Natural killer cell treated with Interleukin-12 subunit alpha and Interleukin-12 subunit beta and Interleukin-15 and Interleukin-18, amount 100 ng/mL, for 72 hours (primary cell): ENCODE measurements around the gene ASTN1. TPM values are rescaled to one million over a fixed set of nuclear protein-coding genes. Genes with fewer than 3 reads are reported as not detected.

Source experiments
- ATAC-seq, 2 donors: fragments of 150-1000 bp; cut with Tn5 transposase in 1 of 2; sonication (Bioruptor Pico), chemical (Tn5 transposase) in 1 of 2; 2 replicates each; pipeline ENCODE4 v1.10.0; 2021
- DNase-seq: peaks from one replicate; pipeline ENCODE4 v3.0.0; 2022; ENCODE audit warnings: low spot score
- H3K27ac Mint-ChIP-seq, 2 donors: 1 replicate in 1 of 2; 2 replicates in 1 of 2; pipeline ENCODE4 v1.8.0; 2022; ENCODE audit warnings: mixed read lengths in 2 of 2, mild to moderate bottlenecking in 1 of 2, moderate library complexity in 1 of 2
- H3K27me3 Mint-ChIP-seq, 2 donors: 1 replicate in 1 of 2; 2 replicates in 1 of 2; pipeline ENCODE4 v1.8.0; 2022; ENCODE audit warnings: mixed read lengths in 2 of 2
- H3K36me3 Mint-ChIP-seq: one replicate; pipeline ENCODE4 v1.8.0; 2022; ENCODE audit warnings: mixed read lengths
- H3K4me1 Mint-ChIP-seq, 2 donors: 1 replicate in 1 of 2; 2 replicates in 1 of 2; pipeline ENCODE4 v1.8.0; 2022; ENCODE audit warnings: low read depth in 2 of 2, mixed read lengths in 2 of 2, mild to moderate bottlenecking in 1 of 2
- H3K4me3 Mint-ChIP-seq: one replicate; pipeline ENCODE4 v1.8.0; 2022; ENCODE audit warnings: mixed read lengths
- H3K9me3 Mint-ChIP-seq: 2 replicates; pipeline ENCODE4 v1.8.0; 2022; ENCODE audit warnings: mixed read lengths
- total RNA-seq, 2 donors: library from RNA; stranded (reverse); gene quantifications; one replicate each; pipeline ENCODE4 v1.2.3, GENCODE V29; 2022

ASTN1 gene
- total RNA-seq, 2 donors from 2014 or later = not detected

DNA sequence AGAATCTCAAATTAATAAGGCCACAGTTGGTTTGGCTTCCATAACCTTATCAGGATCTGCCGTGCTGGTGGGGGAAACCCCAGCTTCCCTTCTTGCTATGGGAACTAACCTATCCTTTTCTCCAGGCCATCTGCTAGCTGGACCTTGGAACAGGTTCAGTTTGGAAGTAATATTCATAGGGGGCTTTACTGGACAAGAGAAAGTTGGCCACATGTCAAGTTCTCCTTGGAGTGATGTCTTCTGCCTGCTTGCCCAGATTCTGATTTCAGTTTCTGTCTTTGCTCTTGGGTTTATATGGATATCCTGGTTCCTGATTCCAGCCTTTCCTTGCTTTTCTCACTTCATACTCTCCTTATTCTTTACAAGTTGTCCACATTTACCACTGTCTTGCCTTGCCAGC lies 279.6 kb downstream of the ASTN1 start:
- no peak for ATAC-seq
- Mint-ChIP-seq H3K36me3 (no peaks in the 10 kb centered on the region), H3K4me1 (no peaks in the 10 kb centered on the region), H3K27ac (no peak overlapping the region), H3K4me3 (no peak overlapping the region), H3K27me3 (peaks cover 6 to 19% of the 10 kb centered on the region in 2 donors), H3K9me3 (no peaks in the 10 kb centered on the region)
- DNase-seq = no peak

DNA sequence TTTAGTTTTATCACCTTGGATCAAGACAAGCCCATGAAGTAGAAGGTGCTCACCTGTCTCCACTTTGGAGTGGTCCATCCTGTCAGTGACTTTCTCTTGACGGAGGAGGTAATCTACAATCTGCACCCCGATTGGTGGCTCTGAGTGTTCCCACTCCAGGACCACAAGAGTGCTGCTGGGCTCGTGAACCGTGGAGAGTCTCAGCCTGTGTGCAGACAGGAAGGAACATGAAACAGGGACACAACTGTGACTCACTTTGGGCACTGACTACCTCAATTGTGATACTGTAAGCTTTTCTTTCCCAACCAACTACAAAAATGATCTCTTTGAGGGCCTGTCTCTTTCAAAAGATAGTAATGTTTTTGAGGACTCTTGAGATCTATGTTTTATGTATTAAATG lies 280.2 kb downstream of the ASTN1 start:
- no peak overlapping the region for H3K4me3 Mint-ChIP-seq
- H3K4me1 Mint-ChIP-seq = no peaks in the 10 kb centered on the region
- DNase-seq (no peak), ATAC-seq (no peak)
- H3K27me3 Mint-ChIP-seq = peaks cover 6 to 16% of the 10 kb centered on the region in 2 donors
- no peak overlapping the region for H3K27ac Mint-ChIP-seq
- H3K36me3 Mint-ChIP-seq = no peaks in the 10 kb centered on the region
- no peaks in the 10 kb centered on the region for H3K9me3 Mint-ChIP-seq

DNA sequence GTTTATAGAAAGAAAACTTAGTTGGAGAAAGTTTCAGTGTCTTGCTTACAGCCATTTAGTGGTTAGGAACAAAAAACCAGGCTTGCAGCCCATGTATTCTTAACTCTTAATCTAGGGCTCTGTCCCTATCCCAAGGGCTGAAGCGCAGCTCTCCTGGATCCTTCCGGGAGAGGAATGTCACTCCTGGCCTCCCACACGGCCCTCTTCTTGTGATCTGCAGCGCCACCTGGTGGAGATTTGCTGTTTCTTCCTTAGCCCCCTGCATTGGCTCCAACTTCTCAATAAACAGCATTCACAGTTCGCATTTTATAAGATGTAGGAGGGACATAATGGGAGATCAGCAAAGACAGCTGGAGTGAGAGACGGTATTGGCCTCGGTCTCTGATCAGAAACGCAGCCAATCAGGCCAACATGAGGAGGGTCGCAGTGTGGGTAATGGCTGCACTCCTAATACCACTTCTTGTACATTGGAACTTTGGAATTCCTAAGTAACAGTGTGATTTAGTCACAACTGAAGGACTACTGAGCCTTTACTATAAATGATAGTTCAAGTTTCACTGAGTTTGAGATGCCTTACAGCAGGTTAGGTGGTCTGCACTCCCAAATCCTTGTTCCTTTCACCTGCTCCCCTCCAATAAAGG lies 283.4 kb downstream of the ASTN1 start:
- Mint-ChIP-seq H3K9me3 (no peaks in the 10 kb centered on the region), H3K4me1 (no peaks in the 10 kb centered on the region), H3K27ac (no peak overlapping the region), H3K27me3 (peaks cover 6% of the 10 kb centered on the region in 2 donors), H3K4me3 (no peak overlapping the region), H3K36me3 (no peaks in the 10 kb centered on the region)
- DNase-seq (no peak), ATAC-seq (no peak)

DNA sequence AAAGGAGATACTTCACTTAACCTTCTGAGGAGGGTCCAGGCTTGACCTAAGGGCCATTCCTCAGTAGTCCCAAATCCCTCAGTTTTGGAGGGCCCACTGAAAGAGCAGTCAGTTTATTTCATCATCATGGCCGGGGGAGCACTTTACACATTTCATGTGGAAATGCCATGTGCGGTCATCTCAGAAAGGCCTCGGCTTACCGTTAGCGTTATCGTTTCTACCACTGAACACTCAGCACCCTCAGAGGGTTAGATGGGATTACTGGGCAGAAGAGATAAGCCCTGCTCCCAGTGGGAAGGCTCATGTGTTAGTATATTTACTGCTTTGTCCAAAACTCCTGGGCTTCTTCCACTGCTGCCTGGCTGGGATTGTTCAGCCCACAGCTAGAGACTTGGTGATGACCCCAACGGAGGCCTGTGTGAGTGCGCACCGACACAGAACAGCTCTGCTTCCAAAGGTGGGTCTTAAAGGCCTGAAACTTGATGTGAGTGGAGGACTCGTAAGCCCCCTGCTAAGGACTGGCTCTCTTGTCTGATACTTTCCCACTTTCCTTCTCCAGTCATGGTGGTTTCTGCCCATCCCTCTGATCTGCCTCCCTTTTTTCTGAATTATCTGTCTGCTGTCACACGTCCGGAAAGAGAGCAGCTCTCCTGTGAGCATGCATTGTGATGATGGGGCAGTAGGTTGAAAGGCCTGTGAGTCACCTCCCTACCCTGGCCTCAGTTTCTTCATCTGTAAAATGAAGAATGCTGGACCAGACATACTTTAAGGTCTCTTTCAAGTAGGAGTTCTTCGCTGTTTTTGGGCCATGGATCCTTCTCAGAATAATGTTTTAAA lies 284.5 kb downstream of the ASTN1 start:
- Mint-ChIP-seq H3K4me3 (no peak overlapping the region), H3K36me3 (no peaks in the 10 kb centered on the region), H3K4me1 (no peaks in the 10 kb centered on the region), H3K9me3 (no peaks in the 10 kb centered on the region), H3K27me3 (peaks cover 0 to under 1% of the 10 kb centered on the region in 2 donors), H3K27ac (no peak overlapping the region)
- ATAC-seq (no peak), DNase-seq (no peak)

DNA sequence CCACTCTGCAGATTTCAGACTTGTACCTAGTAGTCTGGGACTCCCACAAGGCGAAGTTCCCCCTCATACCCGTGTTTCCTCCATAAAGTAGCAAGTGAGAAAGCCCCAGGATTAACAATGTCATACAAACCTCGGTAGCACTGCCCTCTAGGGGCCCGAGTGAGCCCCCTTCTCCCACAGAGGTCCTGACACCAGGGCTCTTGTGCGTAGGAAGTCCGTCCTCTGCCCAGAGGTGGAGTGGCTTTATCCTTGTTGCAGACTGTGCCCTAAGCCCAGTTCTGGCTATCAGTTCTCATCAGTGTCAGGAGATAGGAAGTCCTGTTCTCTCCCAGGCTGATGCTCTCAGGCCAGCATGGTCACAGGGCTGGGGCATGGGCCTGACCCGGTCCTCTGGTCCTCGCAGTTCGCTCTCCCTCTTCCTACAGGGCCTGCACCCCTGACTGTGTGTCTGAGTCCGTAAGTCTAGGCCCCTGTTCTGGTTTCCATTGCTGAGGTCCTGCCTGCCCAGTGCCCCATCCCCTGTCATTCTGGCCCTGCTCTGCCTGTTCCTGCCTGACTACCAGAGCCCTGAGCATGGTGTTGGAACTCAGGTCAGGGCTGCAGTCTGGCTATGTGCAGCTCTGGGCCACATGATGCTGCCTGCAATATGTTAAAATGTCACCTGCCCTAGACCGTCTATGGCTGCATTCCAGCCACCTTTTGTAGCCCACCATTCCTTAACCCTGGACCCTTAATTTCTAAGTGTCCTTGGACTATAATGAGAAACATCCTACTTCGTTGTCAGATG lies 285.6 kb downstream of the ASTN1 start:
- no peaks in the 10 kb centered on the region for H3K27me3 Mint-ChIP-seq
- no peaks in the 10 kb centered on the region for H3K4me1 Mint-ChIP-seq
- no peak overlapping the region for H3K4me3 Mint-ChIP-seq
- ATAC-seq (peak; percentile 21 to 41), DNase-seq (no peak)
- no peak overlapping the region for H3K27ac Mint-ChIP-seq
- H3K9me3 Mint-ChIP-seq = no peaks in the 10 kb centered on the region
- H3K36me3 Mint-ChIP-seq = no peaks in the 10 kb centered on the region

DNA sequence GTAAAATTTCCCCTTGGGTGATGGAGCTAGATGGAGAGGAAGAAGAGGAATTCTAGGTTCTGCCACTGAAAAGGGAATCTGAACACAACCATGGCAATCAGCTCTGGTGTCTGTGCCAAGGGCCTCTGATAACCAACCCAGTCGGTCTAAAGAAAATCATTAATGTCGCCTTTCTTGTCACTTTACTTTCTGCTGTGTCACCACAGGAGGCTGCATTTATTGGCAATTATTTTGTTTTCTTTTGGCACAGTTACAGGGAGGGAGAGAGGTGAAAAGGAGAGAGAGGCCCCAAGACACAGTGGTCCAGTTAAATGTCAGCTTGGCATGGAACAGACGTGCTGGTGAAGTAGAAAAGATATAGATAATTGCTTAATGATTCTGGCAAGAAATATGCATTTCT lies 287.0 kb downstream of the ASTN1 start:
- Mint-ChIP-seq H3K27me3 (peaks cover 3 to 5% of the 10 kb centered on the region in 2 donors), H3K4me3 (no peak overlapping the region), H3K9me3 (peaks cover 3% of the 10 kb centered on the region), H3K36me3 (no peaks in the 10 kb centered on the region), H3K4me1 (no peaks in the 10 kb centered on the region), H3K27ac (no peak overlapping the region)
- DNase-seq (no peak), ATAC-seq (no peak)

DNA sequence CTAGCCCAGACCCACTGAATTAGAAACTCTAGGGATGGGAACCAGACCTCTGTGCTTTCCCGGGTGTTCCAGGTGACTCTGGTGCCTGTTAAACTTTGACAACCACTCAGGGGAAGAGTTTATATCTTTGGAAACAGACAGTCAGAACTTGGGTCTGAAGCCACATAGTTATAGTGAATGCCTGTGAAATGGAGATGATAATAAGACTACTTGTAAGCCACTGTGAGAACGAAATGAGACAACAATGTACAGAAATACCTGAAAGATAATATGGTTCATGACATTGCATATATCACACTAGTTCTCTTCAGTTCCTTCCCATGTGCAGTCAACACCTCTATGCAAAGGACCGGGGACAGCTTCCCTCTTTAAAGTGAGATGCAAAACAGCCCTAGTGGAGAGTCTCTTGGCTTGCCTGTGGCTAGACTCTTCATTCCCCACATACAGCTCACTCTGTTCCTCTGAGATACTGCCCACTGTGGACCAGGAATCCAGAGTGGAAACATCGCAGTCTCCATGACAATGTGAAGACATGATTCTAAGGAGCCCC lies 287.5 kb downstream of the ASTN1 start:
- H3K36me3 Mint-ChIP-seq = no peaks in the 10 kb centered on the region
- ATAC-seq = no peak
- no peaks in the 10 kb centered on the region for H3K4me1 Mint-ChIP-seq
- H3K9me3 Mint-ChIP-seq = peaks cover 3% of the 10 kb centered on the region
- DNase-seq = no peak
- H3K4me3 Mint-ChIP-seq = no peak overlapping the region
- H3K27ac Mint-ChIP-seq = no peak overlapping the region
- peaks cover 3 to 7% of the 10 kb centered on the region in 2 donors for H3K27me3 Mint-ChIP-seq

DNA sequence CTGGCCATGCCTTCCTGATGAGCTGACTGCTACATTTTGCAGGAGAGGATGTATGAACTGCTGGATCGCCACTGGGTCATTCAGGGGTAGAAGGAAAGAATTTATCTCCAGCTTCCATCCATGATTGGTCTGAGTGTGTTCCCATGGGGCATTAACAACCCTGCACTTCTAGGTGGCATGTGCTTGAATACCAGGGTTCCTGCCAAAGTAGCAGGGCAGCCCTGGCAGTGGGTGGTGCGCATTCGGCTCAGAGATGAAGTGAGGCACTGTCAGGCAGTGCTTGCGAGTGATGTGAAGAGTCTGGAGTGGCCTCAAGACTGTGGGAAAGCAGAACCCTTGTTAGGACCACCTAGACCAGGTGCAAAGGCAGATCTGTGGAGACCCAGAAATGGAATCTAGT lies 294.9 kb downstream of the ASTN1 start:
- Mint-ChIP-seq H3K4me1 (no peaks in the 10 kb centered on the region), H3K27ac (no peak overlapping the region), H3K9me3 (peaks cover 6% of the 10 kb centered on the region), H3K36me3 (no peaks in the 10 kb centered on the region), H3K27me3 (peaks cover 7 to 14% of the 10 kb centered on the region in 2 donors), H3K4me3 (no peak overlapping the region)
- no peak for ATAC-seq
- no peak for DNase-seq

DNA sequence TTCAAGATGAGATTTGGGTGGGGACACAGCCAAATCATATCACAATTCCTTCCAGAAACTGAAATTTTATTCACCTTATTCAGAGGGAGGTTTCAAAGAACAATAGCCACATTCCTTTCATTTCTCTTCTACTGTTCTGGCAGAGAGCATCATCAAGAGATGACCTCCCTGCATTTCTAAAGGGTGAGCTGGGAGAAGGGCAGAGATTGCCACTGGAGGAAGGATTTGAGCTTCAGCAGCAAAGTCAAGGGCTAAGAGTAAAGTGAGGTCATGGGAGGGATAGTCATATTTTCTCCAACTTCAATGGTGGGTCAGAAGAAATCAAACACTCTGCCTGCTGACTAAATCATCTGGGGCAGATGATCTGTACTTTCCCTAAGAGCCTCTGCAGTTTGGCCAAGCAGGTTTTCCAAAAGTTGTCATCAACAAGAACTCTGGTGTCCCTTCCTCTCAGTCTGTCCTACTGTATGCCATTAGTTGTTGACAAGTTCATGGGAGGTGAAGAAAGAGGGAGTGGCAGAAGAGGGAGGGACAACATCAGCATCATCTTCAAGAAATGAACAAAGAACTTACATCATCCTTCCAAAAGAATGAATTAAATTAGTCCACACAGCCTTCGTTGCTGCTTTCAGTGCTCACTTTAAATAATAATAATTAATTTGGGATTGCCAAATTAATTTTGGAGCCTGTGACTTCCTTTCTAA lies 298.3 kb downstream of the ASTN1 start:
- Mint-ChIP-seq H3K27ac (no peak overlapping the region), H3K36me3 (no peaks in the 10 kb centered on the region), H3K9me3 (peaks cover 3% of the 10 kb centered on the region), H3K27me3 (peaks cover 7% of the 10 kb centered on the region in 2 donors), H3K4me1 (no peaks in the 10 kb centered on the region), H3K4me3 (no peak overlapping the region)
- DNase-seq (no peak), ATAC-seq (no peak)

DNA sequence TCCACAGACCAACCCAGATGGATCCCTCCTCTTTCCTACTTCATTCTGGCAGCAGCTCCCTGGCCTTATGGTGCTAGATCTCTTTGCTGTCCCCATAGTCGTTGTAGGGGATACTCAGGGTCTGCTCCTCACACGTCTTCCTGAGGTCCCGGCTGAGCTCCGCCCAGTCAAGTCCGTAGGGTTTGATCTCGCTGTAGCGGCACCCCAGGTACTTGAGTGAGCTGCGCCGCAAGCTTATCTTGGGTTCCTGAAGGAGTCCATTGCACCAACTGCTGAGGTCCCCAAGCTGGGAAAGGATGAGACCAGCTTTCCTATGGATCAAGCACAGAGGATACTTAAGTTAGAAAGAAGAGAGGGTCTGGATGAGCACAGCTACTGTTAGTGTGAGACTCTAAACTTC lies 300.3 kb downstream of the ASTN1 start:
- Mint-ChIP-seq H3K36me3 (no peaks in the 10 kb centered on the region), H3K4me1 (no peaks in the 10 kb centered on the region), H3K27ac (no peak overlapping the region), H3K4me3 (no peak overlapping the region), H3K27me3 (peaks cover 7% of the 10 kb centered on the region in 2 donors), H3K9me3 (peaks cover 3% of the 10 kb centered on the region)
- DNase-seq (no peak), ATAC-seq (no peak)

DNA sequence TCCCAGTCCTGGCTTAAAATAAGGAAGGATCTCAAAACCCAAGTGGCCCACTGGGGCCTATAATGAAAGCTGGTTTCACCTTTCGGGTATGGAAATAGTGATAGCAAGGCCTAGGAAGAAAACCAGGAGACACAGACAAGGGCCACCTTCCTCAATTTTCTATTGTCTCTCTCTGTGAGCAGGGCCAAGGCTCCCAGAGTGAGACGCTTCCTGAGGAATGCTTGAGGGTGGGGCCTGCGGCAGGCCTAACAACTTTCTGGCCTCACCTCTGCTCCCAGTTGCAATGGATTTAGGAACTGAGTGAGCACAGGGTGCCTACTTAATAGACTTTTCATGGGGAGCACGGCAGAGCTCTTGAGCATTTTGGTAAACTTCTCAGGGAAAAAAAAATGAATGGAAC lies 300.9 kb downstream of the ASTN1 start:
- Mint-ChIP-seq H3K4me1 (no peaks in the 10 kb centered on the region), H3K27ac (no peak overlapping the region), H3K4me3 (no peak overlapping the region), H3K9me3 (peaks cover 3% of the 10 kb centered on the region), H3K36me3 (no peaks in the 10 kb centered on the region), H3K27me3 (peaks cover 7% of the 10 kb centered on the region in 2 donors)
- ATAC-seq (no peak), DNase-seq (no peak)

DNA sequence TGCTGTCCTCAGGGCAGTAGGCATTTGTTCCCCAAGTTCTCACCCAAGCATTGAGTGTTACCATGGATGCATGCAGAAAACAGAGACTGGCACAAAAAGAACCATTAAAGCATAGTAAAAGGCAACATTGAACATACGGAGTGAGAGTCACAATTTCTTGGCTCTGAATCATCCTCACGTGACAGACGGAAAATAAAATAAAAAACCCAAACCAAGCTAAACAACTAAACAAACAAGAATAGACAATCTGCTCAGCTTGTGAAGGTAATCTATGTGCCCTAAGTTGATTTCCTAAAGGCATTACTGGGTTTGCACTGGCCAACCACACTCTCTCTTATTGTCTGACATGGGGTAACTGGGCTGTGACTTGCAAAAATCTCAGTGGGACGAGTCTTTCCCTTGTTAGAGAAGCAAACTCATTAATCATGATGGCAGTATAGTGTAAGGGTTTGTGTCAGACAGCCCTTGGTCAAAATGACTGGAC lies 306.0 kb downstream of the ASTN1 start:
- no peak for DNase-seq
- no peaks in the 10 kb centered on the region for H3K27me3 Mint-ChIP-seq
- no peak overlapping the region for H3K27ac Mint-ChIP-seq
- H3K4me1 Mint-ChIP-seq = no peaks in the 10 kb centered on the region
- H3K4me3 Mint-ChIP-seq = no peak overlapping the region
- H3K9me3 Mint-ChIP-seq = no peaks in the 10 kb centered on the region
- H3K36me3 Mint-ChIP-seq = no peaks in the 10 kb centered on the region
- no peak for ATAC-seq

DNA sequence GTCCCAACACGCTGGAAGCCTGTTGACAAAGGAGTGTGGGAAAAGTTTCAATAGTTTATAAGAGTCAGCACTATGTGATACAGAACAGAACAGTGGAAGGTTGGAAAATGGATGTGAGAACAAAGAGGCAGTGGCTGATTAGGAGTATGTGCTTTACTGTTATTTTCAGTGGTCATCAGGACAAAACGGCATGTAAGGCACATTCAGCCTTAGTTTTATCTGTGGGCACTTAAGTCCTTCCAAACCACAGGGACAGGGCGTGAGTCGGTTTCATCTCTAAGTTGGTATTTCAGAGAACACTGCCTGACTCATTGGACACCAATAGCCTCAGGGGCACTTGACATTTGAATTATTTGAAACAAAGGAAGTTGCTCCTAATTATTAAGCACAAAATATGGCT lies 306.9 kb downstream of the ASTN1 start:
- Mint-ChIP-seq H3K36me3 (no peaks in the 10 kb centered on the region), H3K4me3 (no peak overlapping the region), H3K9me3 (no peaks in the 10 kb centered on the region), H3K27ac (no peak overlapping the region), H3K27me3 (no peaks in the 10 kb centered on the region), H3K4me1 (no peaks in the 10 kb centered on the region)
- no peak for DNase-seq
- no peak for ATAC-seq
